ENCODE measurements around the gene DLX6.
A peak's percentile ranks its signal among the peaks of the same experiment; 100 is the strongest.

DLX6 gene

GRCh38 chr7:97005183-97006054 is at the start of gene DLX6:
TSS of gene DLX6 (plus strand) at chr7:97005553. CDS start at chr7:97005978, 425 bp downstream.
- peak; percentile 98 for DNase-seq

DNA sequence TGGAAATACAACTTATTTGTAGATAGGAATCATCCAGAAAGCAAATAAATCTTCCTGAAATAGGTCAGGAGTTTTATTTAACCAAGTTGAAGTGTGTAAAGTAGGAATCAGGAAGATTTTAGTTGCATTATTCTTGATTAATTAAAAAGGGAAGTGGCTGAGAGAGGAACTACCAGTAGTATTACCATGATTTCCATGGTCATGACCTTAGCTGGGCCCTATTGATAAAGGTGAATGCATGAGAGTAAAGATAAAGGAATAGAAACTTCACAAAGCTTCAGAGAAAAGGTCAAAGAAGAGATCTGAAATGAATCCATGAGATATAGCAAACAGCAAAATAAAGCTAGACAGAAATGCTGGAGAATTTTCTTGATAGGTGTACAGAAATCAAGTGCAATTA is 46.2 kb upstream of the DLX6 start:
- no peak for DNase-seq

GRCh38 chr7:96962221-96962885 is 43.0 kb upstream of the DLX6 start:
- DNase-seq, result no peak

DNA sequence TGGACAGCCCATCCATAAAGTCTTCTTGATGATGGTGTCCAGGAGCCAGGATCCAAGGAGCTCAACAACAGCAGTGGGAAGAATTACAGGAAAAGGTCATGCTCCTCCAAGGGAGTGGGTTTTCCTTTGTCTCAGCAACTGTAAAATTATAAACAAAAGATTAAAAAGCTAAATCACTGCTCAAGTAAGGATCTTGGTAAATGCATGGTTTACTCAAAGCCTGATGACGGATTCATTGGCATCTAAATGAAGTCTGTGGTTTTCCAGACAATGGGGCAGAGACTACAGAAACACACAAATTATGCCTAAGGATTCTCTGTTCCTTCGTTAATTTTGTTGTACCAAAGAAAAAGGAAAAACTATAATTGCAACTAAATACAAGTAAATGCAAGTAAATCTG is 36.4 kb upstream of the DLX6 start:
- DNase-seq, result no peak

- no peak for DNase-seq
These were observed 34.6 kb upstream of the DLX6 start for GRCh38 chr7:96970739-96971138.

GRCh38 chr7:96973986-96974385 is 31.4 kb upstream of the DLX6 start:
- DNase-seq, result no peak

- DNase-seq, result no peak
These were observed 29.2 kb upstream of the DLX6 start for GRCh38 chr7:96976106-96976505.

GRCh38 chr7:96977445-96977844 is 27.9 kb upstream of the DLX6 start:
- DNase-seq, result no peak

DNA sequence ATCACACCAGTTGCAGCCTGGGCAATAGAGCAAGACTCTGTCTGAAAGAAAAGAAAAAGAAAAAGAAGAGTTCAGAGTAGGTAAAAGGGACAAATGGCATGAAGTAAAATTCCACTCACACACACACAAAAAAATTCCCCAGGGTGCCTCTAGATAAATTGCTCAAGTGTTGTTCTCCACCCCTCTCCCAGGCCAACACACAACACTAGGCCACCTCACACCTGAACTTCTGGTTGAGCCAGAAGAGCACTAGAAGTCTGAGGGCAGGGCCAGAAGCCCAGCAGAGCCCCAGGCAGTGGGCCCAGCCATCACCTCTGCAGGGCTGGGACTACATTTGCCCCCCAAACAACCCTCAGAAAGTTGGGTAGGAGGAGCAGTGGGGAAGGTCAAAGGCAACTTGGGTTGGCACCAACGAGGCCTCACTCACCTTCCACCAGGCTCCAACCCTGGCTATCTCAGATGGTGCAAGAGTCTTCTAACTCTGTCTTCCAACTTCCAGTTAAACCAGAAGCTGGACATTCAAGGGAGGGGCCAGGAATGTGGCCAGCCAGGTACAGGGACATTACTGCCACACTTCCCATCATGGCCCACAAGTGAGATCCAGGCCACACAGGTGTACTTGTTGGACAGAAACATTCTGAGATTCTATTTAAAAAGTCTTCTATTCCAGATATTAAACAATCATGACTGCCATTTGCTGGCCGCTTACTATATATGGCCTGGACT is 25.6 kb upstream of the DLX6 start:
- no peak for DNase-seq

- no peak for DNase-seq
These were observed 22.8 kb upstream of the DLX6 start for GRCh38 chr7:96982586-96982985.

- DNase-seq, result no peak
These were observed 19.4 kb upstream of the DLX6 start for GRCh38 chr7:96985992-96986391.

GRCh38 chr7:96986901-96987300 is 18.5 kb upstream of the DLX6 start:
- DNase-seq, result no peak

GRCh38 chr7:96987719-96988118 is 17.6 kb upstream of the DLX6 start:
- DNase-seq, result no peak

DNA sequence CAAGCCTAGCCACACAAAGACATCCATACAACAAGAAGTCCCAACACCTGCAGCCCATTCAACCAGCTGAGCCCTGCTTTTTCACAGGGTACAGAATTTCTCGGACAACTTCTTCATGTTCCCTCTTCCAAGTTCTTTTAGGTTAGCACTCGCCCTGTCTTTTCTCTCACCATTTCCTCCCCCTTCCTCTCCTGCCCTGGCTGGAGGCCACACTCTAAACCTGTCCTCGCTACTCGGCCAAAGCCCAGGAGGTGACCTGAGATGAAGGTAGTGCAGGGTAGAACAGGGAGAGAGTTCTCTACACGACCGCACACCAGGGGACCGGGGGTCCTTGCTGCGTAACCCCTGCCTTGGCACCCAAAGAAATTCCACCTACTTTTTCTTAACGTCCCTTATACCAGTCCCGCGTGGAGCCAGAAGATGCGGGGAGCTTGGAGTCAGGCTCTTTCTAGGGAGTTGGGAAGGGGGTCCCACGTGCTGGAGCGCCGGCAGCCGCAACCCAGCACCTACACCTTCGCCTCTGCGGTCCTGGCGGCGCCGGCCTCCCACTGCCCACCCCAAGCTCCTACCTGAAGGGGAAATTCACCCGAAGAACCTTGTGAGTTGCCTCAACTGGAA is 16.0 kb upstream of the DLX6 start:
- DNase-seq, result no peak

- no peak for DNase-seq
These were observed 15.5 kb upstream of the DLX6 start for GRCh38 chr7:96989859-96990317.

GRCh38 chr7:96991546-96992191 is 13.7 kb upstream of the DLX6 start:
- no peak for DNase-seq

DNA sequence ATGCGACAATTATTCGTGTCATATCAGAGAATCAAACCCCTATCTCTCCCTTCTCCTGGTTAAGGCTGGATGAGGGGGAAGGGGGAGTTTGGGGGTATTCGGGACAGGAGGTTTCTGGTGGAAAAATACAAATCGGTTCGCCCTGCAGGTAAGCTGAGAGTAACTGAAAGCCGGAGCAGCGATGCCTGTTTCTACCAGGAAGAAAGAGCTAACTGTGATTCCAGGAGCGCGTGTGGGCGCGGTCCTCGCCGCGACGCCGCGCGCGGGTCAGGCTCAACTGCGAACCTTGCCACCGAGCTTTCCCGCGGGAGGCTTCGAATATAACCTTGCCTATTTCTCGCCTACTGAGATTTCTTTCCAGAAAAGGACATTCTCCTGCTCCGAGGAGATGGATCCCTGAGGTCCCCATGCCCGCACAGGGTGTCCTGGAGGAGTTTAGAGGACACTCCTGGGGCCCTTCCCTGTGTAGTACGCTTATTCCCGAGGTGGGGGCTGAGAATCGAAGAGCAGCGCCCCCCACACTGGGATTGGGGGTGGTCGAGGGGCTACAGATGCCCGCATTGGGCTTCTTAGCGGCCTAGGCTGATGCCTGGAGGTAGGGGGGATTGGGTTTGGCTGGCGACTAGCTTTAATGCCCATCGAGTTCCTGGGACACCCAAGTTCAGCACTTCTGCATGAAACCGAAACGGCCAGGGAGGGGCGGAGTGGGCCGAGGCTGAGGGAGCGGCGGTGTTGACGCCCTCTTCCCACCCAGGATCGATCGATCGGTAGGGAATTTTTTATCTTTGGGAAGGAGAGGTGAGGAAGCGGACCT is 13.0 kb upstream of the DLX6 start:
- no peak for DNase-seq

DNA sequence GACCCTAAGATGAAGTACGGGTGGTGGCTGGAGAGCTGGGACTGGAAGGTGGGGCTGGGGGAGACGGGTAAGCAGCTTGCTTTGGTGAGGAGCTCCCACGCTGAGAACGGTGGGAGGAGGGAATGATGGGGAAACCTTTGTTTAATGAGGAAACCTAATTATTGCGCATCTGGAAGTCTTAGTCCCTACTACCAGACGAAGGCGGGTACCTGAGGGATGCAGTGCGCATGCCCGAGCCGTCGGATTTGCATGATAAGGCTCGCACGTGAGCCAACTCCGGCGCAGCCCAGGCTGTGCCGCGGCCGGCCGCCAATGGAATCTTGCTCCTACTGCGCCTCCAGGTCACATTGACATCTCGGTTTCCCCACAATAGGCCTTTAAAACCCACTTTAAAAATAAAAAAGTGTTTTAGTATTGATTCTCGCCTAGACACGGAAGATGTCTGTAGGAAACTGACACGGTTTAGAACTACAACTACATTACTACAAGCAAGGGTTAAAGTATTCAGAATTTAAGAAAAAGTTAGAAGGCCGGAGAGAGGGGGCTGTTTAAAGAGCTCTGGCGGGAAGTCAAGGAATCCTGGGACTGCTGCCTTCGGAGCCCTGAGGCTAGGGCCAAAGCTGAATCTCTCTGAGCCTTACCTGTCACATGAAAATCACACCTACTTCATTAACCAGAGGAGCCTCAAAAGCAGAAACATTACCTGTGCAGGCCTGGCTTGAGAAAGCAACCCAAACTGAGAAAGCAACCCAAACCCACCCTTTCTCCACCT is 12.1 kb upstream of the DLX6 start:
- no peak for DNase-seq

GRCh38 chr7:96993980-96994379 is 11.4 kb upstream of the DLX6 start:
- no peak for DNase-seq

- DNase-seq, result no peak
These were observed 9.8 kb upstream of the DLX6 start for GRCh38 chr7:96995406-96996110.
